ENCODE measurements around the gene PDCD2L.
"Not testable (repeated sequence)": the region's sequence is repeated elsewhere in the genome, so short reads cannot be mapped to it uniquely, and the experiment has no call there.

PDCD2L gene

GRCh38 chr19:34461375-34462100, 57.3 kb downstream of the PDCD2L start:
- no peak for TF ChIP-seq CTCF (IDR thresholded peaks at IDR 0.05; ENCODE audit: low read depth, low read length)
- H3K4me3 ChIP-seq (ENCODE audit: low read depth, low read length), result no peak overlapping the region
- in situ Hi-C loops (cut with HindIII; ENCODE audit: low sequenced_read_pairs), result no loop called here
- DNase-seq (ENCODE audit: low read depth, low spot score), result peak; percentile 9

- DNase-seq (ENCODE audit: low read depth, low spot score); H3K4me3 ChIP-seq (ENCODE audit: low read depth, low read length); in situ Hi-C loops (cut with HindIII; ENCODE audit: low sequenced_read_pairs): not testable (repeated sequence)
Observed at GRCh38 chr19:34464785-34465184, 60.6 kb downstream of the PDCD2L start.

- in situ Hi-C loops (cut with HindIII; ENCODE audit: low sequenced_read_pairs), result no loop called here
- no peak overlapping the region for H3K4me3 ChIP-seq (ENCODE audit: low read depth, low read length)
- TF ChIP-seq CTCF (IDR thresholded peaks at IDR 0.05; ENCODE audit: low read depth, low read length), result no peak
- no peak for DNase-seq (ENCODE audit: low read depth, low spot score)
Observed at GRCh38 chr19:34468409-34468808, 64.2 kb downstream of the PDCD2L start.

- H3K4me3 ChIP-seq (ENCODE audit: low read depth, low read length); DNase-seq (ENCODE audit: low read depth, low spot score); in situ Hi-C loops (cut with HindIII; ENCODE audit: low sequenced_read_pairs): not testable (repeated sequence)
Observed at GRCh38 chr19:34469026-34469425, 64.8 kb downstream of the PDCD2L start.

- no peak for DNase-seq (ENCODE audit: low read depth, low spot score)
Observed at GRCh38 chr19:34471906-34472700, 67.9 kb downstream of the PDCD2L start.

GRCh38 chr19:34474233-34474989, 70.2 kb downstream of the PDCD2L start:
- TF ChIP-seq CTCF (IDR thresholded peaks at IDR 0.05; ENCODE audit: low read depth, low read length), result no peak
- H3K4me3 ChIP-seq (ENCODE audit: low read depth, low read length), result no peak overlapping the region
- no peak for DNase-seq (ENCODE audit: low read depth, low spot score)
- in situ Hi-C loops (cut with HindIII; ENCODE audit: low sequenced_read_pairs), result no loop called here

More at GRCh38 chr19:34471906-34472700, 67.9 kb downstream of the PDCD2L start:
- in situ Hi-C loops (cut with HindIII; ENCODE audit: low sequenced_read_pairs), result no loop called here
- TF ChIP-seq CTCF (IDR thresholded peaks at IDR 0.05; ENCODE audit: low read depth, low read length), result no peak
- no peak overlapping the region for H3K4me3 ChIP-seq (ENCODE audit: low read depth, low read length)

GRCh38 chr19:34475026-34475974, 71.1 kb downstream of the PDCD2L start:
- no peak overlapping the region for H3K4me3 ChIP-seq (ENCODE audit: low read depth, low read length)
- DNase-seq (ENCODE audit: low read depth, low spot score), result peak; percentile 81
- in situ Hi-C loops (cut with HindIII; ENCODE audit: low sequenced_read_pairs), result no loop called here
- no peak for TF ChIP-seq CTCF (IDR thresholded peaks at IDR 0.05; ENCODE audit: low read depth, low read length)
